ENCODE results near the gene MDP1.

The MDP1 gene

DNA sequence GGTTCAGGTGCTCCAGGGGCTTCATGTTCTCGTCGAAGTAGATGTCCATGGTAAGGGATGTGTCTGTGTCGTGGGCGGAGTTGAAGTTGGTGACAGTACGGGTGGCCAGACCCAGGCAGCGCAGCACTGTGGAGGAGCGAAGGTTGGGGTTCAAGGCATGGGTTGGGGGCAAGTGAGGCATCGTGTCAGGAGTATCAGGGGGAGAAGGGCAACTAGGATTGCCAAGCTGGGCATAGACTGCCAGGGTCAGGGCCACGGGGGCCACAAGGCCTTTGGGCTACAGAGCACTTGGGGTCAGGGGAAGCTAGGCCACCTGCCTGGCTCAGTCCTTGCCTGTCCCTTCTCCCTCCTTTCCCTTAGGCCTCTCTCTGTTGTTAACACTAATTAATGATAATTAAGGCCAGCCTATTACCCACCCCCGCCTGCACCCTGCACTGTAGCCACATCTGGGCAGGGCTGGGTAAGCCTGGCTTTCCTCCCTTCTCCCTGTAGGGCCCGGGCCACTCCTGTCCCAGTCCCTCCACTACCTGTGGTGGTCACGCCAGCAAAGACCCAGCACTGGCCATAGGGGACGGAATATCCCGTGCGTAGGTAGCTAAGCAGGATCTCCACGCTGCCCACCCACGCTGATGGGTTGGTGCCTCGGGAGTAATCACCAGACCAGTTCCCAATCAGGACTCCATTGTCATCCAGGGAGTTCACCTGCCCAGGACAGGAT lies 42.8 kb upstream of the MDP1 start:
- H3K27me3 ChIP-seq (ENCODE audit: insufficient read depth, low read length), result no peaks in the 10 kb centered on the region
- no peak overlapping the region for H3K4me3 ChIP-seq (ENCODE audit: low read length)
- no peaks in the 10 kb centered on the region for H3K4me1 ChIP-seq (ENCODE audit: insufficient read depth, low read length)
- no peak overlapping the region for H3K9ac ChIP-seq (ENCODE audit: low read depth, low read length)
- no peak overlapping the region for H3K27ac ChIP-seq (ENCODE audit: low read depth, low read length)
- no peaks in the 10 kb centered on the region for H3K36me3 ChIP-seq (ENCODE audit: insufficient read depth, low read length)
- H3K9me3 ChIP-seq (ENCODE audit: insufficient read depth, low read depth, low read length), result no peaks in the 10 kb centered on the region
- 92% methylated on average over 18 of the region's 18 CpGs for WGBS

DNA sequence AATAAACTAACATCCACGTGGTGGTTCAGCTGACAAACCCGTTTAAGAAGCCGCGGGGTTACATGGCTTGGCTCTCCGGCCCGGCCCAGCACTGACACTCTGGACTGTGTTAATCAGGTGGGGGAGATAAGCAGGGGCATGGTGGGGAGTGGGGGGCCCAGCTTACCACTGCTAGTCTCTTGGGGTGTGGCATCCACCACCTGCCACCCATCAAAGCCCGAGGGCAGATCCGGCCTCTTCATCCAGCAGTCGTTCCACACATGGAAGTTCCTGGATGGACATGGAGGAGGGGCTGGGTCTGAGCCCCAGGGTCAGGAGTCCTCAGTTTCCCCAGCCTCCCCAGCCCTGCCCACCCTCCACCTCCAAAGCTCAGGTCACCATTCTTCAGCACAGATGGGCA lies 42.3 kb upstream of the MDP1 start:
- Histone ChIP-seq H3K9ac (ENCODE audit: low read depth, low read length) (no peak overlapping the region), H3K4me3 (ENCODE audit: low read length) (no peak overlapping the region), H3K4me1 (ENCODE audit: insufficient read depth, low read length) (no peaks in the 10 kb centered on the region), H3K27me3 (ENCODE audit: insufficient read depth, low read length) (no peaks in the 10 kb centered on the region), H3K36me3 (ENCODE audit: insufficient read depth, low read length) (no peaks in the 10 kb centered on the region), H3K27ac (ENCODE audit: low read depth, low read length) (no peak overlapping the region), H3K9me3 (ENCODE audit: insufficient read depth, low read depth, low read length) (no peaks in the 10 kb centered on the region)
- 95% methylated on average over 9 of the region's 9 CpGs for WGBS

DNA sequence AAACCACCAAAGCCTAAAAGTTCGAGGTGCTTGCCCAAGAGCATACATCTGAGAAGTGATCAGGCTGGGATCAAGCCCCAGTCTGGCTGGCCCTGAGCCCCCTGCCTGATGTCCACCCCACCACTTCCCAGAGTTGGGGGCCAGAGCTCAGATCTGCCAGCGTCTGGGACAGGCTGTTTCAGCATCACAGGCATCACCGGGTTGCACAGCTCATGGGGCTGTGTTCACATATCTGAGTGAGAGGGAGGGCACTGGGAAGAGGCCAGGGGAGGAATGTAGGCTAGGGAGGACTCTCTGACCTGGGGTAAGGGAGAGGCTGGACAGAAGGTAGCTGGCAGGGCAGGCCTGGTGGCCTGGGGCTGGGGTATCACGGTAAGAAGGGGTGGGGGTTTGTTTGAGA lies 41.1 kb upstream of the MDP1 start:
- no peak overlapping the region for H3K9ac ChIP-seq (ENCODE audit: low read depth, low read length)
- no peak overlapping the region for H3K27ac ChIP-seq (ENCODE audit: low read depth, low read length)
- H3K4me3 ChIP-seq (ENCODE audit: low read length), result no peak overlapping the region
- no peaks in the 10 kb centered on the region for H3K36me3 ChIP-seq (ENCODE audit: insufficient read depth, low read length)
- WGBS, result 89% methylated on average over 4 of the region's 4 CpGs
- no peaks in the 10 kb centered on the region for H3K4me1 ChIP-seq (ENCODE audit: insufficient read depth, low read length)
- H3K9me3 ChIP-seq (ENCODE audit: insufficient read depth, low read depth, low read length), result no peaks in the 10 kb centered on the region
- no peaks in the 10 kb centered on the region for H3K27me3 ChIP-seq (ENCODE audit: insufficient read depth, low read length)

DNA sequence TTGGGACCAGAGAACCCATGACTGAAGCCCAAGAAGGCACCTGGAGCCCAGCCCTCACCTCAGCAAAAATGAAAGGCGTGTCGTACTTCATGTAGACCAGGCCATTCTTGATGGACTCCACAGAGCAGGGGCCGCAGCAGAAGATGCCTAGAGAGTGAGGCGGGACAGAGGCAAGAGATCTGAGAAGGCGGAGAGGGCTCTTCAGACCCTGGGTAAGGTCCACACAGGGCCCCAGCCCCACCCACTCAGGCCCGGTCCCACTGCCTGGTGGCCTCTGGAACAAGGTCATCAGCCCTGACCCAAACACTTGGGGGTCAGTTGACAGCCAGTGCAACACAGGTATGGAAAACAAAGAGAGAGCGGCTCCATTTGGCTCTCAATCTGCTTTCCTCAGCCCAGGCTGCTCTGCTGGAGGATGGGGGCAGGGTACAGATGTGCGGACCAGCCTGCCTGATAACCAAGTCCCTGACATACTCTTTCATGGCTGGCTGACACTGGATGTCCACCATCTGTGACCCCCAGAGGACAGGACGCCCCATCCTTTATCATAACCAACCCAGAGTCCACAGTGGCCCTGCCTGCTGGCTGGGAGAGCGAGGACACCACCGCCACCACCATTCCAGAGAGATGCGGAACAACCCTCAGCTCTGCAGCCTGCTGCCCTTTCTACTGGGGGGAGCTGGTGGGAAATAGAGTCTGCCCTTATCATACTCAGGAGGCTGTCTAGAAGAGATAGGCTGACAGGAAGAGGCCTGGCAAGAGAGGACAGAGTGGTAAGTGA lies 40.3 kb upstream of the MDP1 start:
- H3K27ac ChIP-seq (ENCODE audit: low read depth, low read length), result no peak overlapping the region
- WGBS, result 95% methylated on average over 12 of the region's 12 CpGs

DNA sequence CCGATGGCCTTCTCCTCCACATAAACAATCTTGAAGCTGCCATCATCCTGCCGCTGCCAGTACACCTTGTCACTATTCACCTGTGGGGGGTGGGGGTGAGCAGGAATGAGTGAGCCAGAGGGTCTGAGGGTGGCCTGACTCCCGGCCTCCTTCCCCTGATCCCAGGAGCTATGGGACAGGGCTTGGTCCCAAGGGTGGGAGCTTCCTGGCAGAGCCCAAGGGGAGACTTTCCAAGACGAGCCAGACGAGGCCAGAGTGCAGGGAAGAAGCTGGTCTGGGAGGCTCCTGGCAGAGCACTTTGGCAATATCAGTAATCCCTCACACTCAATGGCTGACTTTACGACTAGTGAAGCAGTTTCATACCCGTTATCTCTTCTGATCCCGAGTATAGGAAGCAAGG lies 39.6 kb upstream of the MDP1 start:
- no peaks in the 10 kb centered on the region for H3K27me3 ChIP-seq (ENCODE audit: insufficient read depth, low read length)
- H3K9ac ChIP-seq (ENCODE audit: low read depth, low read length), result no peak overlapping the region
- no peaks in the 10 kb centered on the region for H3K4me1 ChIP-seq (ENCODE audit: insufficient read depth, low read length)
- 92% methylated on average over 6 of the region's 8 CpGs for WGBS
- H3K9me3 ChIP-seq (ENCODE audit: insufficient read depth, low read depth, low read length), result no peaks in the 10 kb centered on the region
- H3K4me3 ChIP-seq (ENCODE audit: low read length), result no peak overlapping the region
- no peaks in the 10 kb centered on the region for H3K36me3 ChIP-seq (ENCODE audit: insufficient read depth, low read length)
- no peak overlapping the region for H3K27ac ChIP-seq (ENCODE audit: low read depth, low read length)

More for the DNA sequence above, 40.3 kb upstream of the MDP1 start:
- Histone ChIP-seq H3K4me1 (ENCODE audit: insufficient read depth, low read length) (no peaks in the 10 kb centered on the region), H3K27me3 (ENCODE audit: insufficient read depth, low read length) (no peaks in the 10 kb centered on the region), H3K9me3 (ENCODE audit: insufficient read depth, low read depth, low read length) (no peaks in the 10 kb centered on the region), H3K36me3 (ENCODE audit: insufficient read depth, low read length) (no peaks in the 10 kb centered on the region), H3K4me3 (ENCODE audit: low read length) (no peak overlapping the region), H3K9ac (ENCODE audit: low read depth, low read length) (no peak overlapping the region)

DNA sequence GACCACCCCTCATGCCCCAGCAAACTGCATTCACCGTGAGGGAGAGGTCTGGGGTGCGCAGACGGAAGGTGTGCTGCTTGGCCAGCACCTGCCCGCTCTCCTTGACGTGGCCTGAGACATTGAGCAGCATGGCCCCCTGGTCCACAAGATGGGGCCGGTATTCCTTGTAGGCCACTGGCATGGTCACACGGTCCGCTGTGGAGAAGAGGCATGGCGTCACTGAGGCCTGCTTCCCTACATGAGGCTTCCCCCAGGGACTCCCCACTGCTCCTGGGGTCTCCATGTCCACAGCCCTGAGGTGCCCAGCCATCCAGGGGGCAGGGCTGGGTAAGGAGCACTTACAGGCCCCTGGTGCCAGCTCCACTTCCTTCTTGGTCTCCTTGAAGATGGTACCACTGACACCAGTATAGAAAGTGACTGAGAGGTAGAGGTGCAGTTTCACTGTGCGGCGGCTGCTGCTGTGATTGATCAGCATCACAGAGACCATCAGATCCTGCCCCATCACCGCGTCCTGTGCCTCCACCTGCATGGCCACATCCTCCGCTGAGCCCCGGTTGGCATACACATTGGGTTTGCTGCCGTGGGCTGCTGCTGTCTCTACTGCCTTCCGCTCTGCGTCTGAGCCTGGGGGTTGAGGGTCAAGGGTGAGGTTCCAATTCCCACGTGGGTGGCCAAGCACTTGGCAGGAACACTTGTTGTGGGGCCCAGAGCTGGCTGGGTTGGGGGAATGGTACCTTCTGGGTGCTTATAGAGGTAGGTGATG lies 38.9 kb upstream of the MDP1 start:
- 94% methylated on average over 19 of the region's 19 CpGs for WGBS
- Histone ChIP-seq H3K27me3 (ENCODE audit: insufficient read depth, low read length) (no peaks in the 10 kb centered on the region), H3K9me3 (ENCODE audit: insufficient read depth, low read depth, low read length) (no peaks in the 10 kb centered on the region), H3K27ac (ENCODE audit: low read depth, low read length) (no peak overlapping the region), H3K4me1 (ENCODE audit: insufficient read depth, low read length) (no peaks in the 10 kb centered on the region), H3K36me3 (ENCODE audit: insufficient read depth, low read length) (no peaks in the 10 kb centered on the region), H3K9ac (ENCODE audit: low read depth, low read length) (no peak overlapping the region), H3K4me3 (ENCODE audit: low read length) (no peak overlapping the region)

DNA sequence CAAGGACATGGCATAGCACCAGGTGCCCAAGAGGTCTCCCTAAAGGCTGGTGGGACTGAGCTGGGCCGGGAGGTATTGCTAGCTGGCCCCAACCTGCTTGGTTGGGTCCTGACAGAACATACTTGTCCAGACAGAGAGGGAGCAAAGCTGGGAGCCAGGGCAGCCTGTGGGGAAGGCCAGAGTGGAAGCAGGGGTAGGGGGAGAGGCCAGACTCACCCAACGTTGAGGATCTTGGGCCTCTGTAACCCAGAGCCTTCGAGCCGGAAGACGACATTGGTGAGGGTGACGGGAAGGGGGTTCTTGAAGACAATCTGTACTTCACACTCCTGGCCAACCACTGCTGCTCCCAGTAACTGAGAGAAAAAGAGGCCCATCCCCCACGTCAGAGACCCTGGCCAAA lies 38.1 kb upstream of the MDP1 start:
- Histone ChIP-seq H3K36me3 (ENCODE audit: insufficient read depth, low read length) (no peaks in the 10 kb centered on the region), H3K9ac (ENCODE audit: low read depth, low read length) (no peak overlapping the region), H3K27ac (ENCODE audit: low read depth, low read length) (no peak overlapping the region), H3K4me3 (ENCODE audit: low read length) (no peak overlapping the region), H3K27me3 (ENCODE audit: insufficient read depth, low read length) (no peaks in the 10 kb centered on the region), H3K9me3 (ENCODE audit: insufficient read depth, low read depth, low read length) (no peaks in the 10 kb centered on the region), H3K4me1 (ENCODE audit: insufficient read depth, low read length) (no peaks in the 10 kb centered on the region)
- 90% methylated on average over 7 of the region's 7 CpGs for WGBS

DNA sequence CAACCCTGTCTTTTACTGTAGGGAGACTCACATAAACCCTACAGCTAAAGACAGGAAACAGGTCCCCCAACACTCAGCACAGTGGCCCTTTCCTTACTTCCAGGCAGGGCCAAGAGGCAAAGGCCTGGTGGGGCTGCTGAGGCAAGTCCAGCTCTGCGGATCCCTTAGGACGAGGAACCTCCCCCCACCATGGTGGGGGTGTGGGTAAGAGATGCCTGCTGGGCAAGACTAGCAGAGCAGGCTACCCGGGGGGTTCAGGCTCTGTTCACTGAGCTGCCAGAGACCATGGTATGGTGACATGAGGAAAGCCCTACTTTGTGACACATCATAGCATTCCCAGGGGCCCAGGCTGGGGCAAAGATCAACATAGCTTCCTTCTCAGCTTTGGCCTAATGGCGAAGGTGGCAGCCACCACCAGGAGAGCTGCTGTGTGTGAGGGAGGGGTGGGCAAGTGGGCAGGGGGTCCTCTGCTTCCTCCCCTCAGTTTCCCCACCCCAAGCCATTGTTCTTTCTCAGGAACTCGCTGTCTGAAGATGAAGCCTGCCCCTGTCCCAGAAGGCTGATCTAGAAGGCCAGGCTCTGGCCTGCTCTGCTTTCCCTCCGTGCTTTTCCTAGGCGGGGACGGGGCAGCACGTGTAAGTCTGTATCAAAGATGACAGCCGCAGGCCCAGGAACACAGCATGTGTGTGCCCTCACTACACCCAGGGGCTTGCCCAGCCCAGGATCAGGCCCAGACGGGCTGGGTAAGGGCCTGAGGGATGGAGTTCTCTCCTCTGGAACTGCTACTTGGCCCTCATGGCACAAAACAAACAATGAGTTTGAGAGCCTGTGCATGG lies 36.6 kb upstream of the MDP1 start:
- WGBS, result 92% methylated on average over 8 of the region's 11 CpGs
- Histone ChIP-seq H3K27me3 (ENCODE audit: insufficient read depth, low read length) (no peaks in the 10 kb centered on the region), H3K9me3 (ENCODE audit: insufficient read depth, low read depth, low read length) (no peaks in the 10 kb centered on the region), H3K4me1 (ENCODE audit: insufficient read depth, low read length) (no peaks in the 10 kb centered on the region), H3K27ac (ENCODE audit: low read depth, low read length) (no peak overlapping the region), H3K36me3 (ENCODE audit: insufficient read depth, low read length) (no peaks in the 10 kb centered on the region), H3K9ac (ENCODE audit: low read depth, low read length) (no peak overlapping the region), H3K4me3 (ENCODE audit: low read length) (no peak overlapping the region)

DNA sequence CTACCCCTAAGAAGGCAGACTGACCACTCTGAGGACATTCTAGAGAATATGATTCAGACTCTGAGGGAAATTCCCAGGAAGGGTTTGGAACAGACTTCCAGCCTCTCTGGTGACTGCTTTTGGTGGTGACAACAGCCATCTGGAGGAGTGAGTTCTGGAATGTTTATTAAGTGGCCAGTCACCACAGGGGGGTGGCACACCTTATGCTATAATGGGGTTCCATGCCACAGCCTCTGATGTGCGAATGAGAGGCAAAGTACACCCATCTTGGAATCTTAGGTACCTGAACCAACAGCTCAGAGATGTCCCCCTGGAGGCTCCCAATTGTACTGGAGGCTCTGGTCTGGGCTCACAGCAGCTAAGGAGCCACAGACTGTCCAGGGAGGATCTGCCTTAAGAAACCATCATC lies 36.0 kb upstream of the MDP1 start:
- no peaks in the 10 kb centered on the region for H3K9me3 ChIP-seq (ENCODE audit: insufficient read depth, low read depth, low read length)
- H3K27ac ChIP-seq (ENCODE audit: low read depth, low read length), result no peak overlapping the region
- H3K9ac ChIP-seq (ENCODE audit: low read depth, low read length), result no peak overlapping the region
- no peaks in the 10 kb centered on the region for H3K27me3 ChIP-seq (ENCODE audit: insufficient read depth, low read length)
- no peaks in the 10 kb centered on the region for H3K4me1 ChIP-seq (ENCODE audit: insufficient read depth, low read length)
- 93% methylated on average over 1 of the region's 1 CpG for WGBS
- H3K4me3 ChIP-seq (ENCODE audit: low read length), result no peak overlapping the region
- H3K36me3 ChIP-seq (ENCODE audit: insufficient read depth, low read length), result no peaks in the 10 kb centered on the region

DNA sequence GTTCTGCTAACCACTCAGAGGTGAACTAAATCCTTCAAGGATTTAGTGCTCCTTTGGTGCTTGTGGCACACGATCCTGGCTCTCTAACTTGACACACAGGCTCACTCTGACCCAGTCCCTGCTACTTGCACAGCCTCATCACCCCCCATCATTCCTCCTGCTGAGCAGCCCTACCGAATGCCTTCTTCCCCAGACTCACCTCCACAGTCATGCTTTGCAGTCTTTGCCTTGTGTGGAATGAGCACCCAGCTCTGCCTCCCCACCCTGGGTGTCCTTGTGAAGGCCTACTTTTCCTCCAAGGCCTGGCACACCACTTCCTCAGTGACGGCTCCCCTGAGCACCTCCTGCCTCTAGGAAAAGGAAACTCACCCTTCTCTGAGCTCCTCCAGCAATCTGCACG lies 34.5 kb upstream of the MDP1 start:
- Histone ChIP-seq H3K27ac (ENCODE audit: low read depth, low read length) (no peak overlapping the region), H3K27me3 (ENCODE audit: insufficient read depth, low read length) (no peaks in the 10 kb centered on the region)
- WGBS, result 79% methylated on average over 4 of the region's 4 CpGs

More for the DNA sequence above, 34.5 kb upstream of the MDP1 start:
- no peaks in the 10 kb centered on the region for H3K9me3 ChIP-seq (ENCODE audit: insufficient read depth, low read depth, low read length)
- no peak overlapping the region for H3K9ac ChIP-seq (ENCODE audit: low read depth, low read length)
- no peaks in the 10 kb centered on the region for H3K36me3 ChIP-seq (ENCODE audit: insufficient read depth, low read length)
- H3K4me3 ChIP-seq (ENCODE audit: low read length), result no peak overlapping the region
- H3K4me1 ChIP-seq (ENCODE audit: insufficient read depth, low read length), result no peaks in the 10 kb centered on the region
